ENCODE results near the gene DNAJC13. TPM values are rescaled to one million over a fixed set of nuclear protein-coding genes. Genes with fewer than 3 reads are reported as not detected.

The DNAJC13 gene
- 21.6 and 24.7 TPM in 2 replicates for total RNA-seq (2014; rRNA removed)
- Bru-seq, nascent RNA, result percentile 81 among the genes with signal in this experiment
- BruChase-seq, experiment 1, labeled RNA remaining after a 6-hour chase, result percentile 77 among the genes with signal in this experiment
- percentile 83 among the genes with signal in this experiment for BruChase-seq, experiment 2, labeled RNA remaining after a 2-hour chase
- long read RNA-seq, full-length matches to known transcripts, result 1 of 18 reads
- long read RNA-seq, partial matches to known transcripts, result 13 of 18 reads
- long read RNA-seq, other reads (novel, unspliced or antisense), result 4 of 18 reads

DNA sequence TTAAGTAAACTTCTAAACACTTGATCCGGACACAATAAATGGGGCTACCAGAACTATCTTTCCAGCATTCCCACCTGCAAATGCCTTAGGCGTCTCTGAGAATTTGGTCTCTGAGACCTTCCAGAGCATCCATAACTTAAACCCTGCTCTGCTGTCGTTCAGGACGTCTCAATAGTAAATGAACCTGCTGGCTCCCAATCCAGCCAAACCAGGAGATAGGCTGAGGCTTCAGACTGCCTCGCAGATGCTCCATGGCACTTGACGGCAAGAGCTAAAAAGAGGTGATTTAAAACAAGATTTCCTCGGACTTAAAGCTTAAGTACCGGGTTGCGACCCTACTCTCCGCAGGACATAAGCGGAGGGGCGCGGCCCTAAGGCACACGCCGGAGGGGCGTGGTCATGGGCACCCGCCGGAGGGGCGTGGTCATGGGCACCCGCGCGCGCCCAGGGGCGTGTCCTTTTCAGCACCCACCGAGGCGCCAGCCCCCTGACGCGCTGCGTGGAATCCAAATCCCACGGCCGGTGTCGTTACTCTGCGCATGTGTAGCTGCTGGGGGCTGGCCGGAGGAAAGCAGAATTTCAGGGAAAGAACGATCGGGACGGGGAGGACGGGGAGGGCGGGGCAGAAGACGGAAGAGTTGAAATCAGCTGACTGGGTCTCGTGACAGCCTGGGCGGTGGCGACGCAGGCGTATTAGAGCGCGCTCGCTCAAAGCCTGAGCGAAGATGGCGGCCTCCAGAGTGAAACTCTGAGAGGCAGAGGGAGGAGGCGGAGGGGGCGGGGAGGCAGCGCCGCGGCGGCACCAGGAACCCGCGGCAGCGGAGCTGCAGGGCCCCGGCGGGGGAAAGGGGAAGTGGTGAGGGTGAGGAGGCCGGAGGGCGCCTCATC is at the start of gene DNAJC13:
Gene DNAJC13 (plus strand): TSS at position 696 of the 888 bp plus-strand sequence. CDS start 17,049 bp downstream, outside the sequence.
- CTCF ChIA-PET, result interaction anchor here (0.7 kb wide), 1 partner anchor 217 kb away, joined by 4 read pairs; no protein-coding TSS in a partner anchor
- Histone ChIP-seq H3K9me3 (ENCODE audit: low read length) (no peaks in the 10 kb centered on the region), H3K36me3 (ENCODE audit: low read depth, low read length) (no peaks in the 10 kb centered on the region), H3K9me2 (replicated peaks; ENCODE audit: low read length) (no peaks in the 10 kb centered on the region), H3K4me3 (ENCODE audit: low read length) (peak within 1 kb of the TSS; percentile 97), H3K9ac (ENCODE audit: low read length) (peak within 1 kb of the TSS; percentile 93), H2AFZ (ENCODE audit: low read length) (peak within 1 kb of the TSS; percentile 98), H3K27ac (ENCODE audit: low read length) (peak within 1 kb of the TSS; percentile 64), H3K4me2 (ENCODE audit: low read length) (peak within 1 kb of the TSS; percentile 92), H4K20me1 (ENCODE audit: low read length) (no peaks in the 10 kb centered on the region), H3K27me3 (ENCODE audit: low read length) (no peaks in the 10 kb centered on the region), H3F3A (ENCODE audit: low read length, unreplicated experiment) (no peaks in the 10 kb centered on the region), H3K4me1 (ENCODE audit: insufficient read depth, low read length) (peaks cover 4% of the 10 kb centered on the region; the same call in 1 of the 2 replicates), H3K79me2 (ENCODE audit: low read length) (peaks cover 42% of the 10 kb centered on the region)
- POLR2A ChIA-PET (ENCODE audit: unreplicated experiment), result interaction anchor here (0.6 kb wide), 1 partner anchor 1630 kb away, joined by 4 read pairs; no protein-coding TSS in a partner anchor
- DNase-seq, result peak; percentile 84
- intact Hi-C loops (cut with micrococcal nuclease), result no loop called here
- BruUV-seq (replicated peaks), result no TSS peak
- no peak for TF ChIP-seq CTCF (conservative IDR thresholded peaks at IDR 0.05; ENCODE audit: low read depth, low read length)
- no peak for TF ChIP-seq EZH2 (IDR thresholded peaks at IDR 0.05; ENCODE audit: low read length, unreplicated experiment)
- no peak for TF ChIP-seq EZH2phosphoT487 (IDR thresholded peaks at IDR 0.05; ENCODE audit: borderline replicate concordance, low read length)
- ATAC-seq, result peak; percentile 86

DNA sequence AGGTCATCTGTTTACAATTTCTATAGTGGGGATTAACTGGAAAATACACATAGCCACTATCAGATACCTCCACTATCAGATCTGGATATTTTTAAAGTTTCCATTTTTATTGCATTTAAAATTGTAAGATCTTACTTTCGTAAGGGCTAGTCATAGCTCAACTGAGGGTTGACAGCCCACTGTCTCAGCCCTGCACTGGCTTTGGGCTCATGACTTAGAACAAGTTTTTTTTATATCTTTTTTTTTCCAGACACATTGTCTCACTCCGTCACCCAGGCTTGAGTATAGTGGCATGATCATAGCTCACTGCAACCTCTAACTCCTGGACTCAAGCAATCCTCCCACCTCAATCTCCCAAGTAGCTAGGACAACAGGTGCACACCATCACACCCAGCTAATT is 48.8 kb upstream of the DNAJC13 start:
- H3K79me2 ChIP-seq (ENCODE audit: low read length), result no peaks in the 10 kb centered on the region
- H3K9me2 ChIP-seq (replicated peaks; ENCODE audit: low read length), result no peaks in the 10 kb centered on the region
- ChIA-PET POLR2A (ENCODE audit: unreplicated experiment) (no interaction called here), CTCF (no interaction called here)
- H3K9ac ChIP-seq (ENCODE audit: low read length), result no peak overlapping the region
- H4K20me1 ChIP-seq (ENCODE audit: low read length), result no peaks in the 10 kb centered on the region
- H3K27ac ChIP-seq (ENCODE audit: low read length), result no peak overlapping the region
- ATAC-seq (no peak), DNase-seq (no peak)
- H3K4me1 ChIP-seq (ENCODE audit: insufficient read depth, low read length), result no peaks in the 10 kb centered on the region
- H3K4me3 ChIP-seq (ENCODE audit: low read length), result no peak overlapping the region
- no peak overlapping the region for H2AFZ ChIP-seq (ENCODE audit: low read length)
- no TSS peak for BruUV-seq (replicated peaks)
- no peaks in the 10 kb centered on the region for H3K27me3 ChIP-seq (ENCODE audit: low read length)
- no peaks in the 10 kb centered on the region for H3F3A ChIP-seq (ENCODE audit: low read length, unreplicated experiment)
- intact Hi-C loops (cut with micrococcal nuclease), result no loop called here
- H3K9me3 ChIP-seq (ENCODE audit: low read length), result no peaks in the 10 kb centered on the region
- H3K36me3 ChIP-seq (ENCODE audit: low read depth, low read length), result no peaks in the 10 kb centered on the region
- H3K4me2 ChIP-seq (ENCODE audit: low read length), result no peak overlapping the region
- TF ChIP-seq EZH2phosphoT487 (IDR thresholded peaks at IDR 0.05; ENCODE audit: borderline replicate concordance, low read length), result no peak
- no peak for TF ChIP-seq EZH2 (IDR thresholded peaks at IDR 0.05; ENCODE audit: low read length, unreplicated experiment)
- TF ChIP-seq CTCF (conservative IDR thresholded peaks at IDR 0.05; ENCODE audit: low read depth, low read length), result no peak
